Esophagus muscularis mucosa (tissue), 3 donors: ENCODE measurements around the gene HOXA10.

Experiments
- CTCF ChIP-seq, 3 experiments: fragments of 200-600 bp in 2 of 3; fragments of 450-650 bp in 1 of 3; sonication (generic) in 2 of 3; IDR thresholded peaks; one replicate each; pipeline ENCODE4 v1.5.1; 2017 to 2019; ENCODE audit warnings: antibody characterized with exemption in 3 of 3, mild to moderate bottlenecking in 2 of 3, moderate library complexity in 1 of 3
- POLR2A ChIP-seq: fragments of 450-650 bp; IDR thresholded peaks from one replicate; pipeline ENCODE4 v1.6.1; 2017; ENCODE audit warnings: antibody characterized with exemption, moderate library complexity, mild to moderate bottlenecking, low read depth
- POLR2AphosphoS5 ChIP-seq, 2 donors: sonication (generic); formaldehyde crosslinking; IDR thresholded peaks; one replicate each; pipeline ENCODE4 v1.6.1; 2017; ENCODE audit warnings: antibody characterized with exemption in 2 of 2

GRCh38 chr7:27204851-27205322, 30.8 kb upstream of the HOXA10 start:
- no peak for TF ChIP-seq CTCF (IDR thresholded peaks at IDR 0.05)
- TF ChIP-seq POLR2AphosphoS5 (IDR thresholded peaks at IDR 0.05) = no peak
- TF ChIP-seq POLR2A = no peak
